ENCODE data around the gene FNBP1. TPM values are rescaled to one million over a fixed set of nuclear protein-coding genes. Genes with fewer than 3 reads are reported as not detected.

Gene FNBP1
- total RNA-seq, 1 donor = 44.4 TPM

GRCh38 chr9:129932303-129933151, 110.5 kb downstream of the FNBP1 start:
- H3K4me3 ChIP-seq (ENCODE audit: low read depth, low read length) = no peak overlapping the region
- DNase-seq (ENCODE audit: low read depth) = peak; percentile 59
- no peak for TF ChIP-seq CTCF (IDR thresholded peaks at IDR 0.05; ENCODE audit: insufficient read depth, low read length)

DNA sequence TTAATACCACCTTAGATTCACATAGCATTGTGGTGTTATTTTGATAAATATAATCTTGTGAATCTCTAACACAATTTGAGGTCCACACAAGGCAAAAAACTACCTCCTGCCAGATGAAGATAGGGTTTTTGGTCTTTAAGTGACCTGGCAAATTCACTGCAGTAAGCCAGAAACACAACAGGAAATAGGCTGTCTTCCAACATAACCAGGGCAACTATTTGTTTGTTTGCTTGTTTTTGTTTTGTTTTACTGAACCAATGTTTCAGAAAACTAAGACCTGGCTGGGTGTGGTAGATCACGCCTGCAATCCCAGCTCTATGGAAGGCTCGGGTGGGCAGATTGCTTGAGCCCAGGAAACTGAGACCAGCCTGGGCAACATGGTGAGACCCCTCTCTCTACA, 112.2 kb downstream of the FNBP1 start:
- H3K4me3 ChIP-seq (ENCODE audit: low read depth, low read length) = no peak overlapping the region
- TF ChIP-seq CTCF (IDR thresholded peaks at IDR 0.05; ENCODE audit: insufficient read depth, low read length) = no peak
- DNase-seq (ENCODE audit: low read depth) = no peak

- no peak for TF ChIP-seq CTCF (IDR thresholded peaks at IDR 0.05; ENCODE audit: insufficient read depth, low read length)
- H3K4me3 ChIP-seq (ENCODE audit: low read depth, low read length) = no peak overlapping the region
- DNase-seq (ENCODE audit: low read depth) = no peak
These were observed 113.4 kb downstream of the FNBP1 start for GRCh38 chr9:129929496-129930125.

DNA sequence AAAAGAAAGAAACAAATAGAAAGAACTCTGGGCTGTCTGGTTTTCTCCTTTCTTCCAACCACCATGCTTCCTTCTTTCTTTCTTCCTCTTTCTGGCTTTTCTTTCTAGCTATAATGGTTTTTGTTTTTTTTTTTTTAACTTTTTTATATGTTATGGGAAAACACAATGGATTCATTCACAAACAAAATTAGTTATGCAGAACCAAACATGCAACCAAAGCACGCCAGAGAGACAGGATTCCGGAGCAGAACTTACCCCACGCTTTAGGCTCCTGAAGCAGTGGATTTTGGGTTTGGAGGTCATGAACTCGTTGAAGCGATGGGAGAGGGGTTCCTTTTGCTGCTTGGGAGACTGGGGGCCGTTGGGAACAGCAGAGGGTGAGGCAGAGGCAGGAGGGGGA, 119.4 kb downstream of the FNBP1 start:
- no peak for DNase-seq (ENCODE audit: low read depth)
- TF ChIP-seq CTCF (IDR thresholded peaks at IDR 0.05; ENCODE audit: insufficient read depth, low read length) = no peak
- H3K4me3 ChIP-seq (ENCODE audit: low read depth, low read length) = no peak overlapping the region

DNA sequence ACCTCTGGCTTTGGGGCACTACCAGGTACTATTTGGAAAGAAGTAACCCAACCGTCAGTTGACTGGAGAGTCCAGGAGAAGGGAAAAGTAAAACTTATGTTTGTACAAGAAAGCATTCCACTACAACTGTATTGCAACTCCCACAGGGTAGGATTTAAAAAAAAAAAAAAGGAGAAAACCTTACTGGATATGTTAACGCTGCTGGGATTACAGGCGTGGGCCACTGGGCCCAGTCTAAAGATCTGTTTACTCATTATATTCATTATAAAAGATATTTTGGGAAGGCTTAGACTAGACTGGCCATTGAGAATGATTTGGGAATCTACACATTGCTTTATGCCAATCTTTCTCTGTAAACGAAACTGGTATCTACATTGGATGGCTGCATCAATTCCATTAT, 121.1 kb downstream of the FNBP1 start:
- TF ChIP-seq CTCF (IDR thresholded peaks at IDR 0.05; ENCODE audit: insufficient read depth, low read length) = no peak
- DNase-seq (ENCODE audit: low read depth) = no peak
- no peak overlapping the region for H3K4me3 ChIP-seq (ENCODE audit: low read depth, low read length)

- DNase-seq (ENCODE audit: low read depth) = no peak
- no peak for TF ChIP-seq CTCF (IDR thresholded peaks at IDR 0.05; ENCODE audit: insufficient read depth, low read length)
- H3K4me3 ChIP-seq (ENCODE audit: low read depth, low read length) = no peak overlapping the region
These were observed 123.1 kb downstream of the FNBP1 start for GRCh38 chr9:129919841-129920240.
